Esophagus (tissue), 2 donors: ENCODE measurements around the gene VSTM2B. TPM values are rescaled to one million over a fixed set of nuclear protein-coding genes. Genes with fewer than 3 reads are reported as not detected.

Experiments used
- H3K27ac ChIP-seq, 2 donors: one replicate each; pipeline ENCODE4 v1.5.1; 2013; ENCODE audit warnings: low read depth in 2 of 2, mild to moderate bottlenecking in 2 of 2, inconsistent platforms in 1 of 2, low read length in 1 of 2, moderate library complexity in 1 of 2
- H3K27me3 ChIP-seq, 2 donors: one replicate each; pipeline ENCODE4 v1.6.1; 2013; ENCODE audit warnings: low read length in 2 of 2, control low read depth in 1 of 2, mild to moderate bottlenecking in 1 of 2; ENCODE audit not compliant: insufficient read depth in 2 of 2, control insufficient read depth in 1 of 2
- H3K36me3 ChIP-seq, 2 donors: one replicate each; pipeline ENCODE4 v1.6.1; 2013; ENCODE audit warnings: low read length in 1 of 2; ENCODE audit not compliant: control insufficient read depth in 2 of 2, insufficient read depth in 2 of 2
- H3K4me1 ChIP-seq, 2 donors: one replicate each; pipeline ENCODE4 v1.6.1; 2013; ENCODE audit warnings: low read length in 1 of 2; ENCODE audit not compliant: control insufficient read depth in 2 of 2, insufficient read depth in 2 of 2
- H3K4me3 ChIP-seq, 2 donors: one replicate each; pipeline ENCODE4 v1.5.1; 2013; ENCODE audit warnings: low read length in 2 of 2, mild to moderate bottlenecking in 2 of 2, low read depth in 1 of 2, moderate library complexity in 1 of 2
- H3K9me3 ChIP-seq, 2 donors: one replicate each; pipeline ENCODE4 v1.6.1; 2013; ENCODE audit warnings: mild to moderate bottlenecking in 2 of 2, low read depth in 1 of 2, low read length in 1 of 2, moderate library complexity in 1 of 2; ENCODE audit not compliant: control insufficient read depth in 2 of 2, insufficient read depth in 1 of 2
- WGBS, 2 donors: extraction: QIAGEN DNeasy Blood & Tissue Kit; methylation state at CpG; one replicate each; pipeline ENCODE4 v1.1.7; 2013; 5-methylcytosine and 5-hydroxymethylcytosine counted together
- polyA plus RNA-seq, 2 donors: library from polyadenylated mRNA; stranded (reverse); fragments of 200-250 nt; gene quantifications; one replicate each; pipeline ENCODE4 v1.2.3, GENCODE V29; 2013
- donor health status: healthy with polysubstance abuse.
- donor health status: Bipolar disorder and iron deficiency.

VSTM2B gene
- polyA plus RNA-seq, 2 donors, result not detected

GRCh38 chr19:29560313-29561075, 34.7 kb downstream of the VSTM2B start:
- no peaks in the 10 kb centered on the region for H3K36me3 ChIP-seq
- H3K27me3 ChIP-seq, result no peaks in the 10 kb centered on the region
- H3K27ac ChIP-seq, result no peak overlapping the region
- 81 to 86% methylated on average over 6 of the region's 6 CpGs for WGBS, 2 donors
- no peak overlapping the region for H3K4me3 ChIP-seq
- no peaks in the 10 kb centered on the region for H3K4me1 ChIP-seq
- peaks cover 7 to 10% of the 10 kb centered on the region in 2 donors for H3K9me3 ChIP-seq

DNA sequence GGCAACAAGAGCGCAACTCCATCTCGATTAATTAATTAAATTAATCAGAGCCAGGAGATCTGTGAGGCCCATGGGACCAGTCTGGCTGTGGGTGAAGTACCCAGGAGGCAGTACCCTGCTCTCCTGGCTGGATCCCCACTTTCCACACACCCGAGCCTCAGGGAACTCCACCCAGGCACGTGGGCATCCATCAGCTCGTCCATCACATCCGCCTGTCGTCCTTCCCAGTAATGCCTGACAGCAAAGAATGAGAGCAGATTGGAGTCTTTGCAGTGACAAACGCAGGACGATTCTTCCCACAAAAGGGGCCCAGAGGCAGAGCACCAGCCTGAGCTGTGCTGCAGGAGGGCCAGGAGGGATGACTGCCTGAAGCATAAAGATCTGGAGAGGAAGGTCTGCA, 35.8 kb downstream of the VSTM2B start:
- Histone ChIP-seq H3K4me3 (no peak overlapping the region), H3K9me3 (peaks cover 7 to 10% of the 10 kb centered on the region in 2 donors), H3K36me3 (no peaks in the 10 kb centered on the region), H3K27me3 (peaks cover 0 to 3% of the 10 kb centered on the region in 2 donors), H3K27ac (no peak overlapping the region), H3K4me1 (no peaks in the 10 kb centered on the region)
- WGBS, 2 donors, result 50 to 60% methylated on average over 9 of the region's 9 CpGs

GRCh38 chr19:29562299-29563297, 36.8 kb downstream of the VSTM2B start:
- Histone ChIP-seq H3K27ac (no peak overlapping the region), H3K9me3 (peaks cover 7 to 10% of the 10 kb centered on the region in 2 donors), H3K36me3 (no peaks in the 10 kb centered on the region), H3K4me3 (no peak overlapping the region), H3K4me1 (no peaks in the 10 kb centered on the region), H3K27me3 (peaks cover 0 to 3% of the 10 kb centered on the region in 2 donors)
- WGBS, 2 donors, result 55 to 56% methylated on average over 16 of the region's 16 CpGs

GRCh38 chr19:29563486-29564101, 37.8 kb downstream of the VSTM2B start:
- no peak overlapping the region for H3K4me3 ChIP-seq
- peaks cover 7 to 10% of the 10 kb centered on the region in 2 donors for H3K9me3 ChIP-seq
- H3K27ac ChIP-seq, result no peak overlapping the region
- H3K27me3 ChIP-seq, result peaks cover 0 to 3% of the 10 kb centered on the region in 2 donors
- WGBS, 2 donors, result 66 to 75% methylated on average over 11 of the region's 11 CpGs
- H3K4me1 ChIP-seq, result no peaks in the 10 kb centered on the region
- no peaks in the 10 kb centered on the region for H3K36me3 ChIP-seq

- H3K4me1 ChIP-seq, result no peaks in the 10 kb centered on the region
- peaks cover 7 to 9% of the 10 kb centered on the region in 2 donors for H3K9me3 ChIP-seq
- no peak overlapping the region for H3K4me3 ChIP-seq
- 38 to 42% methylated on average over 11 of the region's 11 CpGs for WGBS, 2 donors
- H3K27me3 ChIP-seq, result peaks cover 0 to 3% of the 10 kb centered on the region in 2 donors
- H3K27ac ChIP-seq, result no peak overlapping the region
- no peaks in the 10 kb centered on the region for H3K36me3 ChIP-seq
Observed at GRCh38 chr19:29564574-29565005, 38.8 kb downstream of the VSTM2B start.

DNA sequence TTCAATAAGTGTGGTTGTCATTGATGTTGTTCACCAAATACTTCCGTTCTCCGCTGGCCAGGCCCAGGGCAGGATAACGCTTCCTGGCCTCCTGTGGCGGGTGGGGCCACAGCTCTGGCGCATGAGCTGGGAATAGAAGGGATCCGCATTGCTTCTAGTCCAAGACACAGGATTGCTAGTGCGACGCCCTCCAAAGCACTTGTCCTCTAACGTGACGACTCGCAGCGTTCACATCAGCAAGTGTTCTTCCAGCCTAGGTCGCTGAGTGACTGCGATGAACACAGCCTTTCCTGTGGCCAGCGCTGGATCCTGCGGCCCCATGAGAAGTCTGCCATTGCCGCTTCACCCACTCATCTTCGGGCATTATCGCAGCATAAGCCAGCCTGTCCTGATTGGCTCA, 39.4 kb downstream of the VSTM2B start:
- Histone ChIP-seq H3K27ac (no peak overlapping the region), H3K9me3 (peaks cover 4% of the 10 kb centered on the region in 2 donors), H3K4me3 (no peak overlapping the region), H3K36me3 (no peaks in the 10 kb centered on the region), H3K27me3 (peaks cover 0 to 3% of the 10 kb centered on the region in 2 donors), H3K4me1 (no peaks in the 10 kb centered on the region)
- 81 to 85% methylated on average over 19 of the region's 19 CpGs for WGBS, 2 donors

GRCh38 chr19:29566496-29567054, 40.8 kb downstream of the VSTM2B start:
- 79 to 88% methylated on average over 3 of the region's 3 CpGs for WGBS, 2 donors
- H3K36me3 ChIP-seq, result no peaks in the 10 kb centered on the region
- no peak overlapping the region for H3K4me3 ChIP-seq
- H3K27me3 ChIP-seq, result peaks cover 0 to 3% of the 10 kb centered on the region in 2 donors
- H3K4me1 ChIP-seq, result no peaks in the 10 kb centered on the region
- H3K27ac ChIP-seq, result no peak overlapping the region
- no peaks in the 10 kb centered on the region for H3K9me3 ChIP-seq

DNA sequence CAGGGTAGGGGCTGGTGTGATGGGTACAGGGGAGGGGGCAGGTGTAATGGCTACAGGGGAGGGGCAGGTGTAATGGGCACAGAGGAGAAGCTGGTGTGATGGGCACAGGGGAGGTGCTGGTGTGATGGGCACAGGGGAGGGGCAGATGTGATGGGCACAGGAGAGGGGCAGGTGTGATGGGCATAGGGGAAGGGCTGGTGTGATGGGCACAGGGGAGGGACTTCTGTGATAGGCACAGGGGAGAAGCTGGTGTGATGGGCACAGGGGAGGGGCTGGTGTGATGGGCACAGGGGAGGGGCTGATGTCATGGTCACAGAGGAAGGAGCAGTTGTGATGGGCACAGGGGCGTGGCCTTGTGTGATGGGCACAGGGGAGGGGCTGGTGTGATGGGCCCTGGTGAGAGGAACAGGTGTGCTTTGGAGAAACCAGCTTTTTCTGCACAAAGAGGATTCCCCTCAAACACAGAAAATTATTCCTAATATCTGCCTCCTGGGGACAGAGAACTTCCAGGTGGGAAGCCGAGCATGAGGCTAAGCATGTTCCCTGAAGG, 41.6 kb downstream of the VSTM2B start:
- H3K27me3 ChIP-seq, result peaks cover 0 to 3% of the 10 kb centered on the region in 2 donors
- H3K27ac ChIP-seq, result no peak overlapping the region
- H3K9me3 ChIP-seq, result no peaks in the 10 kb centered on the region
- H3K4me1 ChIP-seq, result no peaks in the 10 kb centered on the region
- no peak overlapping the region for H3K4me3 ChIP-seq
- no peaks in the 10 kb centered on the region for H3K36me3 ChIP-seq
- WGBS, 2 donors, result 67 to 72% methylated on average over 2 of the region's 2 CpGs
